GM21723 (cell line): ENCODE data around the gene CBLIF.
"Not testable (repeated sequence)": the region's sequence is repeated elsewhere in the genome, so short reads cannot be mapped to it uniquely, and the experiment has no call there.

Source experiments
- ATAC-seq: cut with Tn5 transposase; IDR thresholded peaks from one replicate; pipeline ENCODE4 v1.9.1; 2021; ENCODE audit warnings: mild to moderate bottlenecking, moderate library complexity; ENCODE audit not compliant: unreplicated experiment

CBLIF gene

DNA sequence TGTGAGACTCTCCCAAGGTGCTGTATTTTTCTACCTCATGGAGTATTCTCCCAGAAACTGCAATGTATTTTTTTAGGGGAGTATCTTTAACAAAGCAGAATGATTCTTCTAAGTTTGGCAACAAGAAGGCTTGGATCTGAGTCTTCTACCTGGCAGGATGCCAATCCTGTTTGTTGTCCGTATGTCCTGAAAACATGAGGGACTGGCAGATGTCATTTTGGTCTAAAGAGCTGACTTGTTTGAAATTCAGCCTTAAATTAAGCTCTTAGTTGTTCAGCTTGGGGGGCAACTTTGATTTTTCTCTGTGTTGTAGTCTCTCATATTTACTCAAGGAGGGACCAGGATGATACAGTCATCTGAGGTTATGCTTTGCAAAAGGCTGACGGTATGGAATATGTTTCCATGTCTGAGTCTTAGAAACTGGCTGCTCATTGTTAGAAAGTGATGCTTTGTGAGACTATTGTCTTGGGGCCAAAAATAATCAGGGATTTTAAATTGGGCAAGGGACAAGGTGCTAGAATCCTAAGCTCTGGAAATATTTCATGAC is 44.1 kb downstream of the CBLIF start:
- no peak for ATAC-seq

DNA sequence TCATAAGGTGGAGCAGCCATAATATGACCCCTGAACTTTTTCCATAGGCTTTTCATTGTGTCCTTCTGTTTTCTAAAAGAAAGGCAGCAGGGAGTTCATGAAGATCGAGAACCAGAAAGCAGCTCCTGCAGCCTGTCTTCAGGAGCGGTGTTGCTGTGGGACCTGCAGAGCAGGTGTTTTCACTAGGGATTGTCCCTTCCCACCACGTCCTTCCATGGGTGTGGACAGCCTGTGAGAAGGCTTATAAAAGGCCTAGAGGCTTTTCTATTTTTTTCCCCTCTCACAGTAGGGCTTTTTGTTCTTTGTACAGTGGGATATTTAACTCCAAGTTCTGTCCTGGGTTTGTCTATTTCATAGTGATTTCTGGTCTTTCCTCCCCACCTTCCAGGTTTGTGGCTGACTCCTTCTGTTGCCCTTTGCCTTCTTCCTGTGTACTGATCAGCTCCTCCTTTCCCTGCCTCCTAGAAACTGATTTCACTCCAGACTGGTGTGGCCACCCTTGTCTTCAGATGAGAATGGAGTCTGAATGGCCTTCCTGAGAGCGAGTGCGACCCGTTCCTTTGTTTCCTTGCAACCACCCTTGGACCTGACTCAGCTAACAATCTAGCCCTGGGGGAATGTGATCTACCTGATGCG is 44.8 kb downstream of the CBLIF start:
- no peak for ATAC-seq

DNA sequence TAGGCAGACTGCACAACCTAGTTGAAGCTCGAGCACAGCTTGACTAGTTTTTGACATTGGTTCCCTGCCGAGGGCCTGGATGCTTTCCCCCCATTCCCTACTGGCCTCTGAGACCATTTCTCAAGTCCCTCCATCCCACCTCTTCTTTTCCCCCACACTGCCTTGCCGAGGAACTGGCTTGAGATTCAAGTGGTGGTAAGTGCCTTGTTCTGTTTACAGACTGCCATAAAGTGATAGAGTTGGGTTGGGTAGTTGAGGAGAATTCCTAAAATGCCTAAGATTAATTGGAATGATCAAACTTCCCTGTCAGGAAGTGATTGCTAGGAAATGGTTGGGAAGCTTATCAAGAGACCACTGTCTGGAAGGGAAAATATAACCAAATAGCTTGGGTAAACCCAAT is 50.9 kb downstream of the CBLIF start:
- ATAC-seq: no peak

DNA sequence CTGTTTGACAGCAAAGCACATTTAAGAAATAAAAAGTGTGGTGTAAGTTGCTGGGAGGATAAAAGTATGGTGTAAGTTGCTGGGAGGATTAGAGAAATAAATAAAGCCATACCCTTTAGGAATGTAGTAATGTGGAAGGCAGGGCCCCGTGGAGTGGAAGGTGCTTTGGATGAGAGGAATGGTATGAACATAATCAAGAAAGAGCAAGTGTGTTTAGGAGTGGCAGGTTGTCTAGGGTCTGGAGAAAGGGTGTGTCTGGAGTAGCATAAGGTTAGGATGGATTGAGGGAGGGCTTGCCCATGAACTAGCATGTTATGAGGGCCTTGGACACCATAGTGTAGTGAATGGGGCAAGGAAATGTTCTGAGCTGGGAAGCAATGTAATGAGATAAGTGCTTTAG is 52.8 kb downstream of the CBLIF start:
- no peak for ATAC-seq

DNA sequence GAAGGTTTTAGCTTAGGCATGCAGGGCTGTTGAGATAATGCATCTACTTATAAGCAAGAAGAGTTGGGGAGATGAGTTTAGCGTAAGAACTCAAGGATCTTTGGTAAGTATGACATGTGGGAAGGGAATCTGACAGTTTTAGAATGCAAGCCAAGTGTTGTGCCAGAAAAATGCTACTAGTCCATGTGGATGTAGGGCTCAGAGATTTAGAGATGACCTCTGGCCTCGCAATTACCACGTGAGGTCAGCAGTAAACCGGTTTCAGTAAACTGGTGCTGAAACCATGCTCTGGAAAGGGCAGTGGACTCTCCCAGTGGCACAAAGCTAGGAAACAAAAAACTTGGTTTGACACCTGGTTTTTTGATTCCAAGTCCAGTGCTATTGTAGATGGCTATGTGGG is 53.7 kb downstream of the CBLIF start:
- ATAC-seq: no peak

DNA sequence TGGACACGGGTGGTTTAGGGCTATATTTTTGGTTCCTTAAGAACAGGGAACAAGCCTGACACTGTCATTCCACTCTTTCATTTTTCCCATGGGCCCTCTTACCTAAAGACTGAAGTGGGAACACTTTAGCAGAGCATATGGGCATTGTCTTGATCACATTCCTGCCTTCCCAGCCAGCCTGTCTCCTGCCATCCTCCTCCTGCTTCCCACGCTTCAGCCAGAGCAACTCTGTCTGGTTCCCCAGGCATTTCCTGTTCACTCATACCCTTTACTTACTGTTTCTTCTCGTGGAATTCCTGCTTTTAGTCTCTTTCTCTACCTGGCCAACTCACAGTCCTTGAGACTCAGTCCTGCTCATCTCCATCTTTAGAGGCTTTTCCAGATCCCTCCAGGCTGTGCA is 57.5 kb downstream of the CBLIF start:
- no peak for ATAC-seq

DNA sequence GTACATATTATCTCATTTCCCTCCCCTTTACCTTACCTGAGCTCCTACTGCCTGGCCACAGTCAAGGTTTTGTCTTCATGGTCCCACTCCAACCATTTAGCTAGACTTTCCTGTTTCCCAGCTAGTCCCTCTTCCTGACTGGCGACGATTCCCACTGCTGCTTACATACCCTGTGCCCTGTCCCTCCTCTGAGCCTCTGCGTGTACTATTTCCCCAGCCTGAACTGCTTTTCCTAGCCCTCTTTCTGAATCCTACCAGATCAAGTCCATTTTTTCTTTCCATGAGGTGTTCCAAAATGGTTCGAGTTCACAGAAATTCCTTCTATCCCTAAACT is 58.1 kb downstream of the CBLIF start:
- ATAC-seq: no peak

DNA sequence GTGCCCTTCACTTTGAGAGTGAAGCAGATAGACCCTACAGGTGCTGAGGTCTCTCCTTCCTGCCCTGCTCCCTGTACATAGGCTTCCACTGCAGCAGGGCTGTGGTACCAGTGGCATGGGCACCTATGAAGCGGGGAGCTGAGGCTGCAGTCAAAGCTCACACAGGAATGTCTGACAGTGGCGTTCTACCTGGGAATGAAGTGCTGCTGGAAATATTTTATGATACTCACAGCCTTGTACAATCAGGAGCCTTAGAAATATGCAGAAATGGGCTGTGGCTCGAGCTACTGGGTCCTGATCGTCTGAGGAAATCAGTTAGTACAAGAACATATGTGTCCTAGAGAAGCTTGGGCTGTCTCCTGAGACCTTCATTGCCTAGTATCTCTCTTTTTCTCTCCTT is 59.5 kb downstream of the CBLIF start:
- no peak for ATAC-seq

DNA sequence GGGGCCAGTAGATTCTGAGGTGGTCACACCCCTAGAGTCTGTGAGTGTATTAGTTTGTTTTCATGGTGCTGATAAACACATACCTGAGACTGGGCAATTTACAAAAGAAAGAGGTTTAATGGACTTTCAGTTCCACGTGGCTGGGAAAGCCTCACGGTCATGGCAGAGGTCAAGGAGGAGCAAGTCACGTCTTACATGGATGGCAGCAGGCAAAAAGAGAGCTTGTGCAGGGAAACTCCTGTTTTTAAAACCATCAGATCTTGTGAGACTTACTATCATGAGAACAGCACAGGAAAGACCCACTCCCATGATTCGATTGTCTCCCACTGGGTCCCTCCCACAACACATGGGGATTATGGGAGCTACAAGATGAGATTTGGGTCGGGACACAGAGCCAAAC is 60.9 kb downstream of the CBLIF start:
- not testable (repeated sequence) for ATAC-seq

DNA sequence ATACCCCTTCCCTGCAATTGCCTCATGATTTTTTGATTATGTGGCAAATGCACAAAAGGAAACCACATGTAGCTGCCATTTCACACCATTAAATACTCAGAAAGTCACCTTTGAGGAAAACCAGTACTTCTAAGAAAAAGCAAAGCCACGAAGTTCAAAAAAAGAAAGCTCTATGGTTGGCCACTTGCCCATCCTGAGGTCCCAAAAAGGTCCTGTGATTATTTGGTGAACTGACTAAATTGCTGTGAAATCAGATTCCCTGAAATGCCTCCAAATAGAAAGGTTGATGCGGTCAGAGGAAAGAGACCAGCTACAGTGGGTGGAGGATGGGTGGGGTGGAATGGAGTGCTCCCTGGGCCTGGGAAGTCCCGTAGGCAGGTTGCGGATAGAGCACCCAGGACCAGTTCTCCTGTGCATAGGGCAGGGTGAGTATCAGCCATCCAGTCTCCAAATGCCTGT is 61.6 kb downstream of the CBLIF start:
- no peak for ATAC-seq

DNA sequence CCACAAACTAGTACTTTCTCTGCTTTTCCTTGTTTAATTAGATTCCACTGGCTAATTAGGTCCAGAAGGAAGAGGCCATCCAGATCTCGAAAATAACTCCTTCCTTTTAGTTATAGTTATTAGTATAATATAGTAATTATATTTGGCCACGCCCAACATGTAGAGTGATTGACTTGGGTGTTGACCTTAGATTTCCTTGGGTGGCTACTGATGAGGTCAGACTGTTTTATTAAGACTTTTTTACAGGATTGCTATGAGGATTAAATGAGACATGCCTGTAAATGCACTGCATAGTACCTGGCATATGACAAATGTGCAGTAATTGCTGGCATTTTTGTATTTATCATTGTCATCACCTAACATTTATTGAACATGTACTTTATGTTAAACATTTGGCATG is 63.2 kb downstream of the CBLIF start:
- no peak for ATAC-seq

DNA sequence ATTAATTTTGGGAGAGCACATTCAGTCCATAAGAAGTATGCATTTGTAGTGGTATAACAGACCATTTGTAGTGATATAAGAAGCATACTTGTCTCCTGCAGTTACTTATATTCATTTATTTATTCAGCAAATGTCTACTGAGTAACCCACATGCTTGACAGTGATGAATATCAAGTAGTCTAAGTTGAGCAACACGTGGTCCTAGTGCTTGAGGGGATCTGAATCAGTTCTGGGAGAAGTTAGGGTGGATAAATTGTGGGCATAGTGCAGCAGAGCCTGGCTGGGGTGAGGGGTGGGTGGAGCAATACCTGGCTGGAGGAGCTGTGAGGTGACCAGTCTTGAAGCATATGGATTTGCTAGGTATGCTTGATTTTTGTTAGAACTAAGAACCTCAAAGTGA is 65.8 kb downstream of the CBLIF start:
- ATAC-seq: no peak
